Bronchial epithelial cell (primary cell): Measurements from ENCODE around the gene CCT7. TPM values are rescaled to one million over a fixed set of nuclear protein-coding genes. Genes with fewer than 3 reads are reported as not detected.
A peak's percentile ranks its signal among the peaks of the same experiment; 100 is the strongest.

Experiments
- DNase-seq: peaks from one replicate; pipeline ENCODE4 v3.0.0-alpha.2; 2010; ENCODE audit warnings: low read depth
- FAIRE-seq: peaks from 2 replicates; lab custom pipeline; 2011; peaks lifted over from hg19 to GRCh38; lab: Jason Lieb, UNC
- H3K27me3 ChIP-seq: 2 replicates; pipeline ENCODE4 v1.5.1; 2011; ENCODE audit warnings: low read length; ENCODE audit not compliant: control insufficient read depth, insufficient read depth
- H3K36me3 ChIP-seq: 2 replicates; pipeline ENCODE4 v1.5.1; 2011; ENCODE audit warnings: low read length; ENCODE audit not compliant: control insufficient read depth, insufficient read depth
- H3K4me3 ChIP-seq: 2 replicates; pipeline ENCODE4 v1.5.1; 2011; ENCODE audit warnings: mild to moderate bottlenecking, low read depth, low read length, control low read depth
- total RNA-seq: library from RNA; depleted of rRNA; stranded (reverse); fragments of >200 nt; gene quantifications from 2 replicates; pipeline ENCODE4 v1.2.1, GENCODE V29; 2014
- TF ChIP-seq, protein P1 (sequence below): IDR thresholded peaks from 2 replicates; pipeline ENCODE4 v1.5.1; 2011; ENCODE audit warnings: mild to moderate bottlenecking, moderate library complexity, low read length, control low read depth, inconsistent platforms; ENCODE audit not compliant: insufficient read depth, severe bottlenecking

The CCT7 gene
- total RNA-seq, 1 donor from 2014 or later, result 362 TPM

DNA sequence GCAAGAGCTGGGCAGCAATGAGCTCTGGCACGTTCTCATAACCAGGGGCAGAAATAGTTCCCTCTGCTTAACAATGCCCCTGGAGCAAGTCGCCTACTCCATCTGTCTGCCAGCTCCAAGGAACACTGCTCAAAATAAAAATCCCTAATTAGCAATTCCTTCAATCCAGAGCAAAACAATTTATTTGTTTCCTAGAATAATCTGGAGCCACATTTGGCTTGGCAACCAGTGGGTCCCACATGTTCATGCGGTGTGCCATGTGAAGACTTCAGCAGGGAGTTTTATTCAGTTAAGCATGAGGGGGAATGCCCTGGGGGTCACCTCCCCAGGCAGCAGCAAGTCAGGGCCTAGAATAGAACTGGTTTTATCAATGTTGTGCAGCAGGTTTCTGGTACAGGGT is 66.8 kb downstream of the CCT7 start:
- FAIRE-seq (no peak), DNase-seq (no peak)
- H3K4me3 ChIP-seq, result no peak overlapping the region
- TF ChIP-seq, protein P1, sequence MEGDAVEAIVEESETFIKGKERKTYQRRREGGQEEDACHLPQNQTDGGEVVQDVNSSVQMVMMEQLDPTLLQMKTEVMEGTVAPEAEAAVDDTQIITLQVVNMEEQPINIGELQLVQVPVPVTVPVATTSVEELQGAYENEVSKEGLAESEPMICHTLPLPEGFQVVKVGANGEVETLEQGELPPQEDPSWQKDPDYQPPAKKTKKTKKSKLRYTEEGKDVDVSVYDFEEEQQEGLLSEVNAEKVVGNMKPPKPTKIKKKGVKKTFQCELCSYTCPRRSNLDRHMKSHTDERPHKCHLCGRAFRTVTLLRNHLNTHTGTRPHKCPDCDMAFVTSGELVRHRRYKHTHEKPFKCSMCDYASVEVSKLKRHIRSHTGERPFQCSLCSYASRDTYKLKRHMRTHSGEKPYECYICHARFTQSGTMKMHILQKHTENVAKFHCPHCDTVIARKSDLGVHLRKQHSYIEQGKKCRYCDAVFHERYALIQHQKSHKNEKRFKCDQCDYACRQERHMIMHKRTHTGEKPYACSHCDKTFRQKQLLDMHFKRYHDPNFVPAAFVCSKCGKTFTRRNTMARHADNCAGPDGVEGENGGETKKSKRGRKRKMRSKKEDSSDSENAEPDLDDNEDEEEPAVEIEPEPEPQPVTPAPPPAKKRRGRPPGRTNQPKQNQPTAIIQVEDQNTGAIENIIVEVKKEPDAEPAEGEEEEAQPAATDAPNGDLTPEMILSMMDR, result no peak
- peaks cover 1% of the 10 kb centered on the region for H3K27me3 ChIP-seq
- no peaks in the 10 kb centered on the region for H3K36me3 ChIP-seq

DNA sequence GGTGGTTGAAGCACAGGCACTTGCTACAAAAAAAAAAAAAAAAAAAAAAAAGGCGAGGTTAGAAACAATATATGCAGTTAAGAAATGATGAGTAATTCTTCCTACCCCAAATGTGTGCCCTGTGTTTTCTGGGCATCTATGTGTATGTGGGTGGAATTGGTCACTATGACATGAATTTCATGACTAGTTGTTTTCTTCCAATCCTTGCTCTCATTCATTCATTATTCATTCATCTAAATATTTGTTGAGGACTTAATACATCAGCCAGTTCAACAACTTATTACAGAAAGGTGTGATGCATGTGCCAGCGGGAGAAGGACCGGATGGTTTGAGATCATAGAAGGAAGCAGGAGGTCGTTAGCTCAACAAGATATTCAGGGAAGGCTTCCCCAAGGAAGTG is 67.5 kb downstream of the CCT7 start:
- Histone ChIP-seq H3K27me3 (peaks cover 2% of the 10 kb centered on the region), H3K36me3 (no peaks in the 10 kb centered on the region), H3K4me3 (no peak overlapping the region)
- DNase-seq, result peak; percentile 82
- no peak for FAIRE-seq
- TF ChIP-seq, protein P1, result no peak

Other genes starting within 250 kb of the CCT7 start
- gene SFXN5, start 162.6 kb upstream of the CCT7 start, total RNA-seq, result 5.3 and 8.2 TPM in 2 replicates
- gene RAB11FIP5, start 121.4 kb upstream of the CCT7 start, total RNA-seq, result 19.5 and 21.9 TPM in 2 replicates
- not detected in 2 replicates for gene NOTO, start 31.7 kb upstream of the CCT7 start, total RNA-seq
- 11.1 and 18.4 TPM in 2 replicates for gene SMYD5, start 20.1 kb upstream of the CCT7 start, total RNA-seq
- gene PRADC1, start 1.1 kb upstream of the CCT7 start, total RNA-seq, result 5.8 and 11.5 TPM in 2 replicates
- gene FBXO41, start 50.2 kb downstream of the CCT7 start, total RNA-seq, result 1.6 and 1.8 TPM in 2 replicates
- gene EGR4, start 59.2 kb downstream of the CCT7 start, total RNA-seq, result not detected in 2 replicates
- 7.4 and 7.9 TPM in 2 replicates for gene ALMS1, start 151.5 kb downstream of the CCT7 start, total RNA-seq